Dedifferentiated amniotic fluid mesenchymal stem cell (primary cell): ENCODE results near the gene NDST4.

Experiments
- DNase-seq: peaks from one replicate; pipeline ENCODE4 v3.0.0-alpha.2; 2016; ENCODE audit errors: extremely low spot score

NDST4 gene

DNA sequence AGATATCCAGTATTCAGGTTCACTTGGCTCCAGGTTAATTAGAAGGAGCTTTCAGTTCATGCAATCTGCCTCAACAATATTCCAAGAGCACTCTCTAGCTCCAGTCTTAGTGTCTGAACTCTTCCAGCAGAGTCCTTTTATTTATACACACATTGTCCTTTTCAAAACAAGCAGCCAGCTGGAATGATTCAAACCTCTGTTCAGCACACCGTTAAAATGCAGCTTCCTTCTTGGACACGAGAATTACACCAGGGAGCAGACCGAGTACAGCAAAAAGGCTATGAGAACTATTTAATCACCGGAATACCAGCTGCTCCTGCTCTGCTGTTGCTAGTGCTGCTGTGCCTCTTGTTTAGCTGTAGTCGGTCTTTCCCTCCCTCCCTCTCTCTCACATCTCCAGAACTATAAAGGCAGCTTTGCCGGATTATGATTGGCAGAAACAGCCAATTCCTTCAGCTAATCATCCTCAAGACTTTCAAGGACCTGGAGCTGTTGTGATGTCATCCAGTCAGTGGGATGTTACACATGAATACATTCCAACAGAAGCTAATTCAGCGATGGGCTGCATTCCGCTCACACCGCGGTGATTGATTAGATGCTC, at the start of gene NDST4:
TSS of gene NDST4 (minus strand) at position 115 of the 601 bp plus-strand sequence. CDS start 36,584 bp downstream, outside the sequence.
- DNase-seq = peak; percentile 20

DNA sequence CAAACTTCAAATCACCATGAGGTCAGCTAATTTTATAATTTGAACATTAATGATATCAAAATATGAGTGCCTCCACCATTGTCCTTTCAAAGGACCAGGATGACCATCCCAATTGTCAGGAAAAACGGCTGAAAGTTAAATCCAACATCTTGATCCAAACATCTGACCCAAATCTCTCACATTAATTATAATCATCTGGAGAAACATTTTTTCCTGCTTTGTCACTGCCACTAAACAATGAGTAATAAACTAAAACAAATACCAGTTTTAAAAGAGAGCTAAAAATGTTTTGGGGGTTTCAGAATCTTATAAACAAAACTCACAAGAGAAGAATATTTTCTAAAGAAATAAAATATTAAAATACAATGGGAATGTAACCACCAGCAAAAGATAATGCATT, 45.7 kb upstream of the NDST4 start:
- DNase-seq = peak; percentile 39

DNA sequence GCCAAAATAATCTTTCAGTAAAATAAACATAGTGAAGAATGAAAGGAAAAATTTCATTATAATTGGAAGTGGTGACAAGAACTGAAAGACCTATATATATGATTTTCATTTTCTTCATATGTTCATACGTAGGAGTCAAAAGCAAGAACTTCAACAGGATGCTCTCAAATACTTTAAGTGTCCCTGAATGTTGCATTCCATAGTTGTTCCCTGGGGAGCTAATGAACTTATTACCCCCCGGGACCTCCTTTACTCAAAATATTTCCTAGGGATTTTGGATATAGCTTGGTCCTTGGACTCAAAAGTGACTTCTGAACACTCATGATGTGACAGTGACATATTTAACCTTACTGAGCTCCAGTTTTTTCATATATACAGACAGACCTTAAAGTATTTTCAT, 44.9 kb upstream of the NDST4 start:
- no peak for DNase-seq

DNA sequence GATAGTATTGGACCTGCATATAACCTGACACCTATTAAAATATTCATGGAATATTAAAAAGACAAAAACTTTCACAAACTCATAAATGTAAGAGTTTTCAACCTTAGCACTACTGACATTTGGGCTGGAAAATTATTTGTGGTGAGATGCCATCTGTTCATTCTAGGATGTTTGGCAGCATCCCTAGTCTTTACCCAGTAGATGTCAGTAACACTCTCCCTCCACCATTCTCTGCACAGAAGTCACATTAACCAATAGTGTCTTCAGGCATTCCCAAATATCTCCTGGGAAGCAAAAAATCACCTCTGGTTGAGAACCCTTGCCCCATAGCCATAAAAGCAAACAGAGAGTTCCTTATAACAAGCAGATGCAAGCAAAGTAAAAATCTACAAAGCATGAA, 41.4 kb upstream of the NDST4 start:
- DNase-seq = no peak

DNA sequence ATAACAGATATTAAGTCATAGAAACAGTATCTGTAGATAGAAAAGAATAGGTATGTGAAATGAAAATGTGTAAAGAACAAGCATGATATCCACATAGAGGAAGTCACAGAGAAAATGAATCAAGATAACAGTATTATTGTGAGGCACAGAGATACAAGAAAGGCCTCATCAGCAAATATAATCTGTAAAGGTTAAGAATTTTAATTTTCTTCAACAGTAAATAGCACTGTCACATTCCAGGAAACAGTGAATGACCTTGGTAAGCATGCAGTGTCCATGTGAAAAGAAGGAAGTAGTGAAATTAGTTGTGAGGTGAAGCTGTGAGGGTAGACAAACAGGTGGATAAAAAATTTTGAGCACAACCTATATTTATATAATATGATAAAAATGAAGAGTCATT, 39.5 kb upstream of the NDST4 start:
- DNase-seq = no peak

DNA sequence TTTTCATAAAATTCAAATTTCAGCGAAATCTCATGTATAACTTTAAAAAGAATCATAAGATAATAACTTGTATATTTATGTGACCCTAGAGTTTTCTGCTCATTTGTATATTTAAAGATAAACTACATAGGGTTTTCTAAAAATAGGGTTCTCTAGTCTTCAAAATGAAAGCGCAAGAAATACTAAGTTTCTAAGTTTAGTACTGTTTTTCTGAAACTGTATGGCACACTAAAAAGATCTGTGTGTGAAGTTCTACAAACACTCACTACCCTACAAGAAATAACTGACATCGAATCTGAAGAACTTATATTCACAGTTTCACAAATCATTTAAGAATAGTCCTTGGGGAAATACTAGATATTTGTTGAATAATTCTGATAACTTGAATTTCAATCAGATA, 38.7 kb upstream of the NDST4 start:
- DNase-seq = no peak

DNA sequence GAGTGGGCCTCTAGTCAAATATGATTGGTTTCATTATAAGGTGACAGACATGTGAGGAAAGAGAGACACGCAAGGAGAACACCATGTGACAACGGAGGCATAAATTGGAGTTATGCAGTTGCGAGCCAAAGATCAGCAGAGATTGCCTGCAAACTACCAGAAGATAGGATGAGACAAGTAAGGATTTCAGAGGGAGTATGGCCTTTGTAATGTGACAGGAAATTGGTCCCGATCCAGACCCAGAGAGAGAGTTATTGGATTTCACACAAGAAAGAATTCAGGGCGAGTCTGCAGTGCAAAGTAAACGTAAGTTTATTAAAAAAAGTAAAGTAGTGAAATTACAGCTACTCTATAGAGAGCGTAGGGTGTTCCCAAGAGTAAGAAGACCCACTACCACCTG, 35.7 kb upstream of the NDST4 start:
- no peak for DNase-seq

DNA sequence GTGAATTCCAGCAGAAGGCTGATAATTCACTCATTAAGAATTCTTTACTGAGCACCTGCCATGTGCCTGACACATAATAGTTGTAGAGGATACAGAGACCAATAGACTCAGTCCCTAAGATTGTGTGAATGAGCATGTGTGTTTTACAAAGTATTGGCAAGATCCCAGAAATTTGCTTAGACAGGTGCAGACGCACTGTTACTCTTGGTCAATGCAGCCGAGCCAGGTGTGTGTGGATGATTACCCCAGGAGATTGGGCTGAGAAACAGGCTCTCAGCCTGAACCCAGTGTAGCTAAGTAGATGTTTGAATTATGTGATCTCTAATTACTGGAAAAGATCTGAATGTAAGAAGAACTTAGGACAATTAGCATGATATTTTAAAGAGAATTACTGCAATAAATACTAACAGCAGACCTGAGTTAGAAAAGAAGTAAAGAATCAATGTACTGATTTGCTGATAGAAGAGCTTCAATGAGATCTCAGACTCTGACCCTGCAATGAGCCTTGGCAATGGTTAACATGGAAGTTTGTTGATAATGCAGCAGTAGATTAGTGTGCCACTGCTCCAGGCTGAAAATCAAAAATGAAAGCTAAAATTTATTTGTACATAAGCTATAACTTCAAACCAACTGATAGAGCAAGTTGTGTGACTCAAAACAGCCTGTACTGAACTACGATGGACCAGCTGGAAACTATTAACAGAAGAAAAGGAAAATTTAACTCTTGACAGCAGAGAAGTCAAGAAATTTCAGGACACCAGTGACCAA, 32.2 kb upstream of the NDST4 start:
- DNase-seq = no peak

DNA sequence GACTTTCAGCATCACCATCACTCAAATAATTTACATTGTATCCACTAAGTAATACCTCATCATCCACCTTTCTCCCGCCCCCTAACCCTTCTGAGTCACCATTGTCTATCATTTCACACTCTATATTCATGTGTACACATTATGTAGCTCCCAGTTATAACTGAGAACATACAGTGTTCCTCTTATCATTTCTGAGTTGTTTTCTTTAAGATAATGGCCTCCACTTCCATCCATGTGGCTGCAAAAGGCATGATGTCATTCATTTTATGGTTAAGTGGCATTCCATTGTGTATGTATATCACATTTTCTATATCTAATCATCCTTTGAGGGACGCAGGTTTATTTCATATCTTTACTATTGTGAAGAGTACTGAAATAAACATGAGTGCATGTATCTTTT, 14.6 kb upstream of the NDST4 start:
- DNase-seq = no peak

DNA sequence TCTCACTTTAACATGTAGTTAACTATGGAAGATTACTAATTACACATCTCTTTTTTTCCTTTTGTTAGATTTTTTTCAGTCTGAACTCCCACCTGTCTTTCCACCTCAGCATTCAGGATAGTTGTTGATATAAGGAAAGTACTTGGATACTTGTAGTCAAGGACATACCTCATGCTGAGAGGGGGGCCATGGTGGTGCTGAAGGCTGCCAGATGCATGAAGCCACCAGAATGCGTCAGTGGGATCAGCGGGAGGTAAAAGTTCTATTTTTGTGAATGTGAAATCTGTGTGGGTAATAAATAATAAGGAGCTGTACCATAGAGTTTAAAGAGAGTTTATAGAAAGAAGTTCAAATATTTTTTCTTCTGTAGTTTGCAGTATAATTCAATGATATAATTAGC, 13.1 kb upstream of the NDST4 start:
- no peak for DNase-seq

DNA sequence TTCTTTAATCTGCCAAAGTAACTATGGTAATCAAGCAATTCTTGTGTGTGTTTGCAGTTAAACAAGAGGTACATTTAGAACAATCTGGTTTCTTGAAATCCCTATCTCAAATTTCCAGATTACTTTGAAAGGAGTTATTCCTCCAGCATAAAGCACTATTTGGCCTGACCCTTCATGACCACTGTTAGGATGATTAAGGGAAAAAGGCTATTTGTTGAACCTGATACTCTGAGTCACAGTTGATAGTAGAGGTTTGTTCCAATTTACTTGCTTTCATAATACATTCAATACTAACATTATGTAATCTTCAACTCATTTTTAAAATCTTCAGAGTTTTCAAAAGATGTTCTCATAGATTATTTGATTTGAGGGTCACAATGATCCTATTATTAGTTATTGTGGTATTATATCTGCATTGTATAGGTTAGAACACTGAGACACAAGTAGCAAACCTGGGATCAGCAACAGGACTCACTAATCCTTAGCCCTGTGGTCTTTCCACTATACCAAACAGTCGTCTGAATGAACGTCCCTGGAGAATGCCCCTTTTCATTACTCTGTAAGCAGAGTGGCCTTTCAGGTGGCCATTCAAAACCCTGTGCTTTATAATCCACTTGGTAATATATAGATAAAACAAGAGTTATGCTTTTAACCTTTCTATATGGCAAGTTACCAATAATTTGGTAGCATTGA, 8.1 kb upstream of the NDST4 start:
- DNase-seq = no peak

DNA sequence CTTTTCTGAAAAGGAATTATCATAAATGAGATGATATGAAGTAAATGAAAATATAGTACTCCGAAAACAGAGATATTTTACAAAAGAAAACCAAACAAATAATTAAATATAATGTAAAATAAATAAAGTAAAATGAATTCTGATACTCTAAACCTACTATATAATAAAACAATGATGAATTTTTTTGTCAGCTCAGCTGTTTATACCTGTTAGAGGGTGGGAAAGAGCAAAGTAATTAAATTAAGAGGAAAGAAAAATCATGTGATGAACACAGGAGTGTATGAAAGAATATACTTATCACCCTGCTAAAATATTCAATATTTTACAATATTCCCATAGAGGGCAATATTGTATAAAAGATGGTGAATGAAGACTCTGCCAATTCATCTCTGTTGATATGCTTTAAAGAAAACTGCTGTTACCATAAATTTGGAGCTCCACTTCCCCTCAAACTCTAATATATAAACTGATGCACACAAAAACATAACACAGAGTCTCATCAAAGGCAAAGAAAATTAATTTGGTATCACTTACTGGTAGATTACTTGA, 6.5 kb upstream of the NDST4 start:
- peak; percentile 17 for DNase-seq

DNA sequence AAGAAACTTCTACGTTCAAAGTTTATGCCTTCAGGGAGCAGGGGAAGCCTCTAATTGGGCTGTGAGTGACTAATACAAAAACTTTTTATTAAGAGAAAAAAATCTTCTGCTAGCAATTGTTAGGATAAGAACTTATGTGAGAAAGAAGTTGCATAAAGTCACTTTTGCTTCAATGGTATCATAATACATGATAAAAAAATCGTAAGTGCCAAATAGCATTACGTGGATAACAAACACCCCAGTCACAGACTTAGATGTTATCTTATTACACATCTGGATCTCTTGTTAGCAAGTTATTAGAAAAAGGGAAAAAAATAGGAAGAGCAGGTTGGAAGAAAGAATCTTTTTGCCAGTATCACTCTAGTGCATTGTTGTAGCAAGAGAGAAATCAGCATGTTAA, 4.2 kb upstream of the NDST4 start:
- no peak for DNase-seq

DNA sequence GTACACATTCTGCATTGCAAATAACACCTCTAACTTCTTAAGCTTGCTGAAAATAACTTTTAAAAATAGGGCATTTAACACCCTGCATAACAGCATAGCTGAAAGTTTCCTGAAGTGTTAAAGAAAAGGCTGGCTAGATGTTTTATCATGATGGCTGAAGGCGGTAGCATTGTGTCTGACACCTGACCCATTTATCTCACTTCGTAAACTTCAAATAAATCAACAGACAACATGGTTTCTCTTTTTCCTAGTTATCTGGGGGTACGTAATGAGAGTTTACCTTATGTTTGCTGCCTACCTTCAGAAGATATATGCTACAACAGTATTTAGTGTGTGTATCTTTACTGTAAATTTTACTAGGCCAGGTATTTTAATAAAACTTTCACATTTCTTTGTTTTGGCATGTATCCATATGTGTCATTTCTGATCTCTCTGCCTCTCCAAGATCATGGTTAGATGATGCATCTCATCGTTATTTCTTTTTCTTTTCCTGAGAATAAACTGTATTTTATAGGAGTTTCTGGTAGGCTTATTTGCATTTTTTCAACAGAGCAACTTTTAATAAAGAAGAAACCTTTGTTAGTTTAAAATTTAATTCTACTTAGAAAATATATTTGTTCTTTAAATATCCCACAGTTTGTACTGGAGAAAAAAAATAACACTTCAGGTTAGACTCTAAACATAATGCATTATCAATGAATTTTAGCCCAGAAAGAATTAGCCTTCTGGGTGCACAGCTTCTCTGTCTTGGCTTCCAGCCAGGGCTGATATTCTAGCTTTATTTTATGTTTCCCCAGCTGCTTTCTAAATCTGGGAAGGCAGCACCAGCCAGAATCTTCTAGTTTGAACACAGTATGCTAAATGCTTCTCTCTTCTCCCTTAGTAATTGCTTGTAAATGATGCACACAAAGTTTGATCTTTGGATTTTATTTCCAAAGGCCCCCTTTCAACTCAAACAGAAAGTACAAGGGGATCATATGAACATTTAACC, 2.9 kb downstream of the NDST4 start:
- DNase-seq = no peak

DNA sequence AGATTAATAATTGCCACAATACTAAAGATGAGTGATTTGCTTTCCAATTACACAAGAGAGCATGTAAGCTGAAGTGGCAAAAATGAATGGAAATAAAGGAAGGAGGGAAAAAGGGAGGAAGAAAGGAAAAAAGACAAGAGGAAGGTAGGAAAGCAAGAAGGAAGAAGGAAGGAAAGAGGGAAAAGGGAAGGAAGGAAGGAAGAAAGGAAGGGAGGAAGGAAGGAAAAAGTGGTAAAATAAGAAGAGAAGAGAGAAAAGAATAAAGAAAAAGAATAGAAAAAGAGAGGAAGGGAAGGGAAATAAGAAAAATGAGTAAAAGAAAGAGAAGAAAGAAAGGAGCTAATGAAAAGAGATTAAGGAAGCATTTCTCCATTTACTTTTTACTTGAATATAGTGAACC, 4.6 kb downstream of the NDST4 start:
- DNase-seq = no peak

DNA sequence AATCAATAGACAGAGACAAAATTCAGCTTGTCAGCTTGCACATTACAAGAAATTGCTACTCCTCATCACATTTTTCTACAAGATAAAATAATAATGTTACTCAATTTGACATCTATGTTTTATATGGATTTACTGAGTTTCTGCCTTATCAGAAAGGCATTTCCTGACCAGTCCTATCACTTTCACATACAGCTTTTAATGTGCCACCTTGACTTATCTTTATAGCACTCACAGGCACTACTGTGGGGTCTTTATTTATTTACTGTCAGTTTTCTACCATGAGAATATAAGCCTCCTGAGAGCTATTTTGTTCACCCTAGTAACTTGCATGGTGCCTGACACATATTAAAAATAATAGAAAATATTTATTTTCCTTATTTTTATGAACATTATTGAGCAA, 6.0 kb downstream of the NDST4 start:
- DNase-seq = no peak

DNA sequence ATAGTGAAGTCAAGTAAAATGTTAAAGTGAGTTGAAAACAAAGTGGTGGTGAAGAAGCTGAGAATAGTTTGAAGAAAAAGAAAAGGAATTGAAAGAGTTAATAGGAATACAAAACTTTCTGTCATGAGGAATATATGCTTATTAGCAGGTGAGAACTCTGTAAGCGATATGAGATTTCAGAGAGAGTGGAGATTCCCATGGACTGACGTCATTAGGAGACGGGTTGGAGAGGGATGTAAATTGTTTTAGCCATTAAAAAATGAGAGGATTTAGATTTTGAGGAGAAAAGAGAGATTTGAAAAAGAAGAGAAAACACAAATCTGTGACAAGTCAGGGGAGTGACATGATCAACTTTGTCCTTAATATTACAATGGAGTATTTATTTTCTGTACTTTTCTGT, 11.7 kb downstream of the NDST4 start:
- DNase-seq = no peak

DNA sequence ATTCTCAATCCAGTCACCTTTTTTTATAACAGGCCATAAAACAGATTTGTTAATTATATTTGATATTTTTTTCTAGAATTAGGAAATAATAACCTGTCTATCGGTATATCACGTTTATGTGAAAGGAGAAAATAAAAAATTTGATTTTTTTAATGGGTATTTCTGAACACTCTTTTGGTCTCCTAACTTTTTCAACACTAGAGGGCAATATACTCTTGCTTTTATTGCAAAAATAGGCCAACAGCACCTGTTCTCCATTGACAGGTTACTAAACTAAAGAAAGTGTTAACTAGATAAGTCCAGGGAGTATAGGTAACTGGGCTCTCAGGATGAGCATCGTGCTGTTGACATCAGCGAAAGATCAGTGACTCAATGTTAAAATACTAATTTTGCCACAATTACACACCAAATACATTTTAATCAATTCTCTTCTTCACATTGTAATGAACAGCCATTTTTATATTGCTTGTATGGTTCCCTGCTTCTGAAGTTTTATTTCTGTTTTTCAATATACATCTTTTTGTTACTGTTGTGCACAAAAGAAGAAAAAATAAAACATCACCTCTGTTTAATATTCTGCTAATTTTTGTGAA, 22.8 kb downstream of the NDST4 start:
- DNase-seq = no peak

DNA sequence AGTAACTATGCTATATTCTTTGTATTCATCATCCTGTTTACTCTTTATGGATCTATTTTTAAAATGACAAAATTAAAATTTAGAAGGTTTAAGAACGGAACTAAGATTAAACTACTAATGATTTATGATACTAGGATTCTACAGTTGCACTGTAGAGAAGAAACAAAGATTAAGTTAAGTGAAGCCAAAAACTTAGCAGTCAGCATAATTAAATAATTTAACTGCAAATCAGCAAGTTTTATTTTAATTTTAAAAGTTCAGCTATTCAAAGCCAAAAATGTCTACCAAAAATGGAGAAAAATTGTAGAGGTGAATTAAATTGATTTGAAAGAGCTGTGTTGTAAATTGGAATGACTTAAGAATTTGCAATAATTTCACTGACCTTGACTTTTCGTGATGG, 30.8 kb downstream of the NDST4 start:
- no peak for DNase-seq

DNA sequence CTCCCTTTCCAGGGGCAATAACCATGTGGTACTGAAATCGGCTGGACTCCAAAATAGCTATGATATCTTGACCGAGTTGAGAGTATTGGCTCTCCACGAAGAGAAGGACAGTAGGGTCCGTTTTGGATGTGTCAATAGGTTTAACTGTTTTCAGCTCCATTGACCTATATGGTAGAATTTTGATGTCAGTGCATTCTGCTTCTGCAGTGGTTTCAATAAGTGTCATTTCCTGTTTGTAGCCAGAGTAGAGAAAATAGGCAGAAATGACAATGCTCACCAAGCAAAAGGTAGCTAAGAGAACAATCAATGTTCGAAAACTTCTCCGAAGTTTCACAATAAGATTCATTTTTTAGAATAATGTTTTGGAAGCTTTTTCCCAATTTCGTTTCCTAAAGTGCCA, 36.7 kb downstream of the NDST4 start:
- no peak for DNase-seq

DNA sequence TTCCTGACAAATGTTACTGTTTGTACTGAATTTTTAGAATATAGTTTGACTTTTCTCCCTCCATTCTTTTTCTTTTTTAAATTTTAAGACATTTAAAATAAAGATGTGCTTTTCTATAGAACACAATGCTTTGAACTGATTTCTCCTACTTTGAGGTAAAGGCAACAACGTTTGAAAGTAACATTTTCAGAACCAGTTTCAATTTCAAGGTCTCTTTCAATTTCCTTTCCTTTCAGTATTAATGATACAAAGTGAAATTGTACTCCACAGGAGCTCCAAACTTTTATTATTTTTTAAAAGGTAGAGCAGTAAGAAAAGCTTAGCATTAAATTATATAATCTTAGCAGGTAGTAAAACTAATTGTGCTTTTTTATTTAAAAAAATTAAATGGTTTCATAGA, 54.9 kb downstream of the NDST4 start:
- DNase-seq = no peak
